Vagina (tissue), 2 donors: Measurements from ENCODE around the gene PDCD1LG2.

Experiments
- CTCF ChIP-seq, 3 experiments: fragments of 450-650 bp in 2 of 3; fragments of 200-600 bp in 1 of 3; sonication (generic) in 1 of 3; IDR thresholded peaks; one replicate each; pipeline ENCODE4 v1.5.1; 2017 to 2019; ENCODE audit warnings: antibody characterized with exemption in 3 of 3, mild to moderate bottlenecking in 2 of 3, moderate library complexity in 2 of 3
- POLR2AphosphoS5 ChIP-seq, 2 donors: sonication (generic); formaldehyde crosslinking; IDR thresholded peaks; one replicate each; pipeline ENCODE4 v1.9.0; 2017; ENCODE audit warnings: antibody characterized with exemption in 2 of 2, mild to moderate bottlenecking in 2 of 2, low read depth in 1 of 2; ENCODE audit not compliant: insufficient read depth in 1 of 2

DNA sequence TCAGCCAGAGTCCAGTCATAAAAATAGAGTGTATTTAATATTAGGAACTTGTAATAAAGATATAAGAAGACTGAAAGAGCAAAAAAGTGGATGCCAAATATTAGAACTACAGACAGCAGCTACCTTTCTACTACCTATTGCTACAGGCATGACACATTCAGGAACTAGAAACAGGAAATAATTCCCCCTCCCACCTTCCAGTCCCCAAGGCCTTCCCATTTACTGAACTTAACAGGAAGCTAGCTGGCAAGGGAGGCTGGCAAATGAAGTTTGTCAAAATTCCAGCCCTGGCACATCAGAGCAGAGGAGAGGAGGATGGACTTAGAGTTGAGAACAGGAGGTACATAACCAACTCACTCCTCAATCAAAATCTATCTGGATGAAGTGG is 68.4 kb downstream of the PDCD1LG2 start:
- TF ChIP-seq CTCF (IDR thresholded peaks at IDR 0.05) (no peak), POLR2AphosphoS5 (IDR thresholded peaks at IDR 0.05; ENCODE audit: insufficient read depth in 1 of 2, low read depth in 1 of 2) (no peak)
